Adrenal gland (tissue), 5 donors: ENCODE data around the gene SMAD7.

Source experiments
- POLR2A ChIP-seq, 2 donors: fragments of 450-650 bp; IDR thresholded peaks; one replicate each; pipeline ENCODE4 v1.6.1; 2017; ENCODE audit warnings: antibody characterized with exemption in 2 of 2, mild to moderate bottlenecking in 2 of 2, moderate library complexity in 1 of 2
- TF ChIP-seq, protein P1 (sequence below), 6 experiments: fragments of 450-650 bp in 4 of 6; fragments of 200-600 bp in 2 of 6; sonication (generic) in 1 of 6; IDR thresholded peaks; 1 replicate in 5 of 6; 2 replicates in 1 of 6; pipeline versions ENCODE4 v1.5.1 to v1.8.0; 2016 to 2021; ENCODE audit warnings: antibody characterized with exemption in 6 of 6, mild to moderate bottlenecking in 2 of 6, moderate library complexity in 1 of 6
- donor health status: DM: no; HTN: no; CAD: no.

DNA sequence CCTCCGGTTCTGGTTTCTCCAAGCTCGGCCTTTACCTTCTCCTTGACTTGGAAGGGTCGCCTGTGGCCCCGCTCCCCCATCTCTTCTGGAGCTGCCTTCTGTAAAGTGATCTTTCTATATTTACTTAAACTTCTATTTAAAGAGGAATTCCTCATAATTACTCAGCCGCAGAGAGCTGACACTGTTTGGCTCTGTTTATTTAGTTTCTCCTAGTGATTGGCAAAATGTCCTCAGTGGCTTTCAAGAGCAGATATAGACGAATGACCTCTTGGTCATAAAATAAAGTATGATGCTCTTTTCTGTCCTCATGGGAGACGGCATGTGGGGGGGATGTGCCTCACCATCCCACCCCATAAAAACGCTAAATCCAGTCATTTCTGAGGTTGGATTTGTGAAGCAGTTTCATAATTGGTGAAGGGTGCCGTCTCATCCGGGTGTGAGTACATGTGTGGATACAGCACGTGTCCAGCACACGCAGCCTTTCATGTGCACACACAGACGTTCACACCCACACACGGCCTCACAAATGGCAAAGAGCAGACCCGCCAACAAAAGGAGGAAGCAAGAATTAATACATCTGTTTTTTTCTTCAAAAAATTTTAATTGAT, 43.4 kb upstream of the SMAD7 start:
- TF ChIP-seq, protein P1, sequence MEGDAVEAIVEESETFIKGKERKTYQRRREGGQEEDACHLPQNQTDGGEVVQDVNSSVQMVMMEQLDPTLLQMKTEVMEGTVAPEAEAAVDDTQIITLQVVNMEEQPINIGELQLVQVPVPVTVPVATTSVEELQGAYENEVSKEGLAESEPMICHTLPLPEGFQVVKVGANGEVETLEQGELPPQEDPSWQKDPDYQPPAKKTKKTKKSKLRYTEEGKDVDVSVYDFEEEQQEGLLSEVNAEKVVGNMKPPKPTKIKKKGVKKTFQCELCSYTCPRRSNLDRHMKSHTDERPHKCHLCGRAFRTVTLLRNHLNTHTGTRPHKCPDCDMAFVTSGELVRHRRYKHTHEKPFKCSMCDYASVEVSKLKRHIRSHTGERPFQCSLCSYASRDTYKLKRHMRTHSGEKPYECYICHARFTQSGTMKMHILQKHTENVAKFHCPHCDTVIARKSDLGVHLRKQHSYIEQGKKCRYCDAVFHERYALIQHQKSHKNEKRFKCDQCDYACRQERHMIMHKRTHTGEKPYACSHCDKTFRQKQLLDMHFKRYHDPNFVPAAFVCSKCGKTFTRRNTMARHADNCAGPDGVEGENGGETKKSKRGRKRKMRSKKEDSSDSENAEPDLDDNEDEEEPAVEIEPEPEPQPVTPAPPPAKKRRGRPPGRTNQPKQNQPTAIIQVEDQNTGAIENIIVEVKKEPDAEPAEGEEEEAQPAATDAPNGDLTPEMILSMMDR (IDR thresholded peaks at IDR 0.05) = no peak
- TF ChIP-seq POLR2A (IDR thresholded peaks at IDR 0.05) = no peak
